ENCODE measurements around the gene TMEM255B. TPM values are rescaled to one million over a fixed set of nuclear protein-coding genes. Genes with fewer than 3 reads are reported as not detected.

The TMEM255B gene
- total and polyA plus RNA-seq, 2 donors (not counting 3 experiments of a cell fraction or from before 2014, with no cell fraction given), result 105 to 121 TPM

GRCh38 chr13:113851826-113852535 lies 93.0 kb downstream of the TMEM255B start:
- Histone ChIP-seq H3K79me2 (ENCODE audit: control insufficient read depth, insufficient read depth, low read length) (no peaks in the 10 kb centered on the region), H3K4me1 (ENCODE audit: control insufficient read depth, extremely low read depth, insufficient read depth, low read length) (no peaks in the 10 kb centered on the region), H3K27ac (ENCODE audit: insufficient read depth, low read depth, low read length) (no peak overlapping the region), H3K36me3 (ENCODE audit: control insufficient read depth in 2 of 2, extremely low read depth in 1 of 2, insufficient read depth in 2 of 2, low read length in 2 of 2) (peaks cover 0 to under 1% of the 10 kb centered on the region in 2 experiments), H2AFZ (ENCODE audit: low read depth, low read length) (no peak overlapping the region), H3K4me3 (replicated peaks in 1 of 3; ENCODE audit: insufficient read depth in 1 of 3, low read depth in 1 of 3, low read length in 3 of 3) (no peak overlapping the region), H3K9me3 (replicated peaks; ENCODE audit: control insufficient read depth, insufficient read depth, low read length) (no peaks in the 10 kb centered on the region), H3K27me3 (ENCODE audit: control insufficient read depth in 2 of 2, insufficient read depth in 2 of 2, low read length in 2 of 2) (no peaks in the 10 kb centered on the region), H4K20me1 (replicated peaks; ENCODE audit: control insufficient read depth, extremely low read depth, insufficient read depth, low read length) (no peaks in the 10 kb centered on the region), H3K9me1 (replicated peaks; ENCODE audit: control insufficient read depth, extremely low read depth, insufficient read depth, low read length) (no peaks in the 10 kb centered on the region), H3K4me2 (ENCODE audit: insufficient read depth, low read length) (no peak overlapping the region), H3K9ac (replicated peaks; ENCODE audit: extremely low read depth, insufficient read depth, low read length) (no peak overlapping the region)
- ChIA-PET CTCF (no interaction called here), POLR2A (no interaction called here)
- FAIRE-seq, result no peak
- DNase-seq (ENCODE audit: low read depth, low spot score), result no peak
- dilution Hi-C loops (cut with MboI; ENCODE audit: extremely low pct_ligation_motif_present, low sequenced_read_pairs) (no loop called here), intact Hi-C loops (cut with micrococcal nuclease) (no loop called here)
- TF ChIP-seq JUN (IDR thresholded peaks at IDR 0.05; ENCODE audit: borderline replicate concordance, insufficient read depth, insufficient read length, low read depth), result no peak
- no peak for TF ChIP-seq POLR2A (IDR thresholded peaks at IDR 0.05; ENCODE audit: low read depth, low read length)
- TF ChIP-seq MYC (IDR thresholded peaks at IDR 0.05; ENCODE audit: low read depth, low read length), result no peak
- TF ChIP-seq EZH2 (IDR thresholded peaks at IDR 0.05; ENCODE audit: borderline replicate concordance, low read depth, low read length, severe bottlenecking), result no peak
- TF ChIP-seq FOS (IDR thresholded peaks at IDR 0.05; ENCODE audit: borderline replicate concordance, insufficient read depth, low read length), result no peak
- no peak for TF ChIP-seq POLR2AphosphoS5 (IDR thresholded peaks at IDR 0.05; ENCODE audit: insufficient read depth, low read depth, low read length)
- no peak for TF ChIP-seq MAX (IDR thresholded peaks at IDR 0.05; ENCODE audit: insufficient read depth, insufficient read length)
- TF ChIP-seq GATA2 (IDR thresholded peaks at IDR 0.05; ENCODE audit: insufficient read depth, insufficient read length, low read depth, low read length), result no peak
- TF ChIP-seq CTCF (IDR thresholded peaks at IDR 0.05; ENCODE audit: extremely low read depth in 1 of 2, insufficient read depth in 1 of 2, low read depth in 1 of 2, low read length in 2 of 2), result no peak
- BruUV-seq (replicated peaks), result no TSS peak
